ENCODE results near the gene MOB1A. TPM values are rescaled to one million over a fixed set of nuclear protein-coding genes. Genes with fewer than 3 reads are reported as not detected.

The MOB1A gene
- total RNA-seq, 2 donors from 2014 or later, result 151 to 173 TPM

DNA sequence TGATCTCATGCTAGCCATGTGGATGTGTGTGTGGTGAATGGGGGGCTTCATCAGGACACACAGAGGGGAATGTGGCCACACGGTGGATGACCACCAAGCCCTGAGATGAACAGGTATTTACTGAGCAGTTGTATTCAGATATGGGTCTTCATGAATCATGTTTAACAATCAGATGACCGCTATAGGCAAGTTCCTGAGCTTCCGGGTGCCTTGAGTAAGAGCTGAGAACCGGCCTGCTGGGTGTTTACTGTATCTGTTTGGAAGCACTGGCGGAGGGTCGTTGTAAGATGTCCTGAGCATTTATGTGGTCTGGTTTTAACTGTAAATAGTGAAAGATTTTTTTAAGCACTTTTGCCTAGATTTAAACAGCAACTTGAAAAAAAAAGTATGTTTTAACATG is 74.9 kb downstream of the MOB1A start:
- ATAC-seq (no peak), DNase-seq (ENCODE audit: low spot score in 2 of 2) (no peak)
- H3K27ac Mint-ChIP-seq, result peak overlapping the region in 1 of 2 donors; percentile 39
- H3K36me3 Mint-ChIP-seq, result no peaks in the 10 kb centered on the region
- no peaks in the 10 kb centered on the region for H3K9me3 Mint-ChIP-seq

Other genes starting within 250 kb of the MOB1A start
- 10 to 100 TPM; 15.9 to 24.7 TPM for gene TET3, start 194.0 kb downstream of the MOB1A start, total RNA-seq
- 10 to 100 TPM; 15.8 to 96.7 TPM for gene BOLA3, start 31.0 kb downstream of the MOB1A start, total RNA-seq
- 100 to 1,000 TPM; 413 to 484 TPM for gene MTHFD2, start 19.7 kb upstream of the MOB1A start, total RNA-seq
- gene SLC4A5, start 164.5 kb upstream of the MOB1A start, total RNA-seq, result 1 to 10 TPM in 1 of 2 donors, under 1 TPM in 1; 0.89 to 1.6 TPM
- 10 to 100 TPM; 45.6 to 97.1 TPM for gene DCTN1, start 201.4 kb upstream of the MOB1A start, total RNA-seq
- 1 to 10 TPM; 2.1 to 6.4 TPM for gene C2orf81, start 242.7 kb upstream of the MOB1A start, total RNA-seq
- 100 to 1,000 TPM in 1 of 2 donors, 10 to 100 TPM in 1; 14.3 to 173 TPM for gene WDR54, start 242.9 kb upstream of the MOB1A start, total RNA-seq

Data from activated naive CD4-positive, alpha-beta T cell treated with anti-CD3 and anti-CD28 coated beads, Interleukin-2, amount 50 U/mL, for 72 hours (primary cell).